SK-N-SH (cell line): ENCODE results near the gene ERMAP. TPM values are rescaled to one million over a fixed set of nuclear protein-coding genes. Genes with fewer than 3 reads are reported as not detected.

Experiments used
- CTCF ChIA-PET: fragments of 300-600, 350-600 bp; formaldehyde crosslinking; extraction: SDS; loops from one replicate; lab custom pipeline; 2021; lab: Yijun Ruan, JAX
- POLR2A ChIA-PET: fragments of 350-600 bp; sonication (Branson Sonifier 250); formaldehyde crosslinking; extraction: SDS; loops from one replicate; lab custom pipeline; 2020; ENCODE audit warnings: antibody characterized with exemption, inconsistent platforms; lab: Yijun Ruan, JAX
- DNase-seq: peaks from one replicate; pipeline ENCODE4 v3.0.0; 2012
- H2AFZ ChIP-seq: fragments of 200-600 bp; sonication (generic); 2 replicates; pipeline ENCODE4 v1.8.1; 2016; ENCODE audit warnings: antibody characterized with exemption, mild to moderate bottlenecking, low read depth
- H3F3A ChIP-seq: fragments of 200-600 bp; sonication (generic); replicated peaks from 2 replicates; pipeline ENCODE3; 2016; ENCODE audit warnings: antibody characterized with exemption, mild to moderate bottlenecking; ENCODE audit not compliant: insufficient read depth
- H3K27ac ChIP-seq, 2 experiments: fragments of 200-500 bp in 1 of 2; fragments of 200-600 bp in 1 of 2; sonication (Bioruptor generic) in 1 of 2; sonication (generic), shearing (Covaris generic) in 1 of 2; 2 replicates each; pipeline versions ENCODE4 v1.5.1 to v1.6.1; 2014 to 2016; ENCODE audit warnings: low read depth in 2 of 2, inconsistent platforms in 1 of 2, low read length in 1 of 2, mild to moderate bottlenecking in 1 of 2, mixed read lengths in 1 of 2
- H3K27me3 ChIP-seq: fragments of 200-600 bp; sonication (generic), shearing (Covaris generic); 2 replicates; pipeline ENCODE4 v1.6.1; 2016; ENCODE audit warnings: mixed run types; ENCODE audit not compliant: insufficient read depth
- H3K36me3 ChIP-seq, 2 experiments: fragments of 200-500 bp in 1 of 2; fragments of 200-600 bp in 1 of 2; sonication (Bioruptor generic) in 1 of 2; sonication (generic) in 1 of 2; replicated peaks in 1 of 2; 2 replicates each; pipeline versions ENCODE3 to v1.5.1; 2014 to 2016; ENCODE audit warnings: low read length in 1 of 2, mild to moderate bottlenecking in 1 of 2; ENCODE audit not compliant: insufficient read depth in 2 of 2, control insufficient read depth in 1 of 2
- H3K4me1 ChIP-seq, 2 experiments: fragments of 200-500 bp in 1 of 2; fragments of 200-600 bp in 1 of 2; sonication (Bioruptor generic) in 1 of 2; sonication (generic), shearing (Covaris generic) in 1 of 2; 2 replicates each; pipeline versions ENCODE4 v1.5.1 to v1.6.1; 2014 to 2016; ENCODE audit warnings: low read depth in 1 of 2, low read length in 1 of 2, mixed run types in 1 of 2; ENCODE audit not compliant: insufficient read depth in 2 of 2, control insufficient read depth in 1 of 2
- H3K4me2 ChIP-seq: fragments of 200-600 bp; sonication (generic), shearing (Covaris generic); 2 replicates; pipeline ENCODE4 v1.6.1; 2017; ENCODE audit warnings: mixed run types
- H3K4me3 ChIP-seq, 2 experiments: fragments of 200-500 bp in 1 of 2; fragments of 200-600 bp in 1 of 2; sonication (Bioruptor generic) in 1 of 2; sonication (generic), shearing (Covaris generic) in 1 of 2; 2 replicates each; pipeline versions ENCODE4 v1.5.1 to v1.8.1; 2014 to 2016; ENCODE audit warnings: low read depth in 2 of 2, inconsistent platforms in 1 of 2, low read length in 1 of 2, mild to moderate bottlenecking in 1 of 2, mixed read lengths in 1 of 2, moderate library complexity in 1 of 2
- H3K79me2 ChIP-seq: fragments of 200-600 bp; sonication (generic); 2 replicates; pipeline ENCODE4 v1.8.1; 2017; ENCODE audit warnings: mild to moderate bottlenecking; ENCODE audit not compliant: insufficient read depth
- H3K9ac ChIP-seq: fragments of 200-600 bp; sonication (generic); 2 replicates; pipeline ENCODE4 v1.6.1; 2017; ENCODE audit warnings: mixed run types
- H3K9me2 ChIP-seq: fragments of 200-600 bp; sonication (generic); 2 replicates; pipeline ENCODE4 v1.6.1; 2017; ENCODE audit warnings: mixed run types
- H3K9me3 ChIP-seq: fragments of 200-600 bp; sonication (generic); 2 replicates; pipeline ENCODE4 v1.6.1; 2017; ENCODE audit warnings: mixed run types, mild to moderate bottlenecking, moderate library complexity
- H4K20me1 ChIP-seq: fragments of 200-600 bp; sonication (generic); 2 replicates; pipeline ENCODE4 v1.6.1; 2017; ENCODE audit warnings: mild to moderate bottlenecking, mixed run types; ENCODE audit not compliant: insufficient read depth
- CHD2 ChIP-seq: fragments of 150-350 bp; IDR thresholded peaks from 2 replicates; pipeline ENCODE4 v1.6.1; 2018; ENCODE audit warnings: low read length; ENCODE audit not compliant: partially characterized antibody
- CTCF ChIP-seq: fragments of 200-600 bp; sonication (generic); IDR thresholded peaks from 2 replicates; pipeline ENCODE4 v1.6.1; 2017; ENCODE audit warnings: antibody characterized with exemption, mild to moderate bottlenecking, moderate library complexity
- EZH2phosphoT487 ChIP-seq: fragments of 200-600 bp; sonication (generic); IDR thresholded peaks from 2 replicates; pipeline ENCODE4 v1.6.1; 2017; ENCODE audit warnings: low read depth, mixed run types, mild to moderate bottlenecking, antibody characterized with exemption, moderate library complexity, borderline replicate concordance
- FOSL2 ChIP-seq: IDR thresholded peaks from 2 replicates; pipeline ENCODE4 v1.4.0; 2012; ENCODE audit warnings: low read depth, mild to moderate bottlenecking, moderate library complexity, borderline replicate concordance
- GABPA ChIP-seq: IDR thresholded peaks from 2 replicates; pipeline ENCODE4 v1.4.0; 2012; ENCODE audit warnings: low read depth, mild to moderate bottlenecking
- IRF3 ChIP-seq: fragments of 150-350 bp; IDR thresholded peaks from 2 replicates; pipeline ENCODE4 v1.6.1; 2016; ENCODE audit warnings: mild to moderate bottlenecking, low read depth, low read length
- JUND ChIP-seq: IDR thresholded peaks from 2 replicates; pipeline ENCODE4 v1.4.0; 2012
- POLR2AphosphoS5 ChIP-seq: IDR thresholded peaks from 2 replicates; pipeline ENCODE4 v1.6.1; 2012; ENCODE audit warnings: low read depth, low read length
- REST ChIP-seq: IDR thresholded peaks from 2 replicates; pipeline ENCODE4 v1.6.1; 2012; ENCODE audit warnings: mild to moderate bottlenecking, low read depth, low read length, moderate library complexity
- RXRA ChIP-seq: IDR thresholded peaks from 2 replicates; pipeline ENCODE4 v1.4.0; 2012; ENCODE audit warnings: low read depth, mild to moderate bottlenecking, borderline replicate concordance
- SIN3A ChIP-seq: IDR thresholded peaks from 2 replicates; pipeline ENCODE4 v1.6.1; 2012; ENCODE audit warnings: low read depth, mild to moderate bottlenecking, low read length, moderate library complexity, borderline replicate concordance
- TAF1 ChIP-seq: IDR thresholded peaks from 2 replicates; pipeline ENCODE4 v1.6.1; 2012; ENCODE audit warnings: low read depth, mild to moderate bottlenecking, low read length, moderate library complexity, borderline replicate concordance
- WGBS: methylation state at CpG from one replicate; pipeline ENCODE4 v1.1.6; 2017; ENCODE audit warnings: low lambda C conversion rate; 5-methylcytosine and 5-hydroxymethylcytosine counted together
- polyA plus RNA-seq, 3 experiments: library from polyadenylated mRNA; depleted of rRNA; stranded (reverse); fragments of >200 nt; gene quantifications; 2 replicates each; pipeline ENCODE4 v1.2.3, GENCODE V29; 2012

ERMAP gene
- polyA plus RNA-seq, 1 of the 3 experiments (the other 2 are of a cell fraction) = 10.4 TPM

DNA sequence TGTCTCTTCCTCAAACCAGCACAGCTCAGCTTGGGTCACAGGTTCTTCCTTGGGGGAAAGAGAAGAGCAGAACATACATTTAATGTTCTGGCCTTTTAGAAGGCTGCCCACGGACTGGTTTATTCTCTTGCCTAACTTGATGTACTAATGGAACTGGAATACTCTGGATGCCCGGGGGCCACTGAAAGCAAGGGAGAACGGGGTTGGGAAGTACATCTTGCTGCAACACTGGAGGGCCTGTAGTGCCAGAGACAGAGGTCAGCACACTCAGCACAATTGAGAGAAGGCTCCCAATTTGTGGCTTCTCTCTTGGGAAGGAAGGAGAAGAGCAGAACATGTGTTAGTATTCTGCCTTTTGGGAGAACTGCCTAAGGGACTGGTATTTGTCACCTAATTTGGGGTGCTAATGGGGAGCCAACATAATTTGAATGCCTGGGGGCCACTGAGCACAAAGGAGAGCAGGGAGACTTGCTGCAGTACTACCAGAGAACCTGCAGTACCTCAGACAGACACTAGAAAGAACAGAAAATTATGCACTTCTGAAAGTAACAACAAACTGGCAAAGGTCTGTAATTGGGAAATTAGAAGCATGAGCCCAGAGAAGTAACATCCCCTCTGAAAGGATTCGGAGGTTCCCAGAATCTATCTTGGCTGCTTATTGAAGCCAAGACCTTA, 43.6 kb downstream of the ERMAP start:
- no peak for TF ChIP-seq CHD2
- no peak for TF ChIP-seq RXRA
- no peak for TF ChIP-seq REST
- TF ChIP-seq SIN3A = no peak
- no peak for TF ChIP-seq EZH2phosphoT487
- no peak for TF ChIP-seq GABPA
- TF ChIP-seq FOSL2 = no peak
- Histone ChIP-seq H3K4me2 (no peak overlapping the region), H2AFZ (no peak overlapping the region), H3K27ac (no peak overlapping the region), H3K79me2 (no peaks in the 10 kb centered on the region), H3K9ac (no peak overlapping the region), H3F3A (no peaks in the 10 kb centered on the region), H3K27me3 (no peaks in the 10 kb centered on the region; the same call in 1 of the 2 replicates), H3K9me2 (no peaks in the 10 kb centered on the region), H4K20me1 (no peaks in the 10 kb centered on the region), H3K4me3 (no peak overlapping the region), H3K9me3 (no peaks in the 10 kb centered on the region), H3K4me1 (no peaks in the 10 kb centered on the region), H3K36me3 (no peaks in the 10 kb centered on the region)
- ChIA-PET POLR2A (no interaction called here), CTCF (interaction anchor here (1.9 kb wide), 1 partner anchor 83 kb away, joined by 5 read pairs; no protein-coding TSS in a partner anchor)
- DNase-seq = no peak
- 25% methylated on average over 4 of the region's 4 CpGs for WGBS

- H3K9me3 ChIP-seq = no peaks in the 10 kb centered on the region
- no peaks in the 10 kb centered on the region for H3K9me2 ChIP-seq
- no peak for TF ChIP-seq REST
- TF ChIP-seq CTCF = no peak
- TF ChIP-seq POLR2AphosphoS5 = no peak
- no peak for TF ChIP-seq IRF3
- TF ChIP-seq JUND = no peak
- no peak for TF ChIP-seq RXRA
- TF ChIP-seq TAF1 = no peak
- TF ChIP-seq, all 33 proteins: peak for 0
- no peaks in the 10 kb centered on the region; the same call in 1 of the 2 replicates for H3K27me3 ChIP-seq
- H3K4me3 ChIP-seq = no peak overlapping the region
- no peak overlapping the region for H3K27ac ChIP-seq
- H2AFZ ChIP-seq = no peak overlapping the region
- ChIA-PET CTCF (interaction anchor here (1.4 kb wide), 1 partner anchor 15 kb away, joined by 3 read pairs; the partner anchor contains the start of gene ZNF691), POLR2A (no interaction called here)
- H3F3A ChIP-seq = no peaks in the 10 kb centered on the region
- H3K4me2 ChIP-seq = no peak overlapping the region
- no peaks in the 10 kb centered on the region for H3K4me1 ChIP-seq
- no peaks in the 10 kb centered on the region for H4K20me1 ChIP-seq
- H3K9ac ChIP-seq = no peak overlapping the region
- no peak for DNase-seq
- no peaks in the 10 kb centered on the region for H3K36me3 ChIP-seq
- no peaks in the 10 kb centered on the region for H3K79me2 ChIP-seq
Measured at GRCh38 chr1:42861014-42861399, 44.1 kb downstream of the ERMAP start.
